AG04449 (cell line): ENCODE results near the gene ARAF.

Source experiments
- CTCF ChIA-PET: fragments of 350-600 bp; formaldehyde crosslinking; extraction: SDS; loops from one replicate; lab custom pipeline; 2021; ENCODE audit warnings: antibody characterized with exemption; lab: Yijun Ruan, JAX
- POLR2A ChIA-PET: fragments of 400-600, 350-600 bp; formaldehyde crosslinking; extraction: SDS; loops from one replicate; lab custom pipeline; 2020; ENCODE audit warnings: antibody characterized with exemption, inconsistent platforms; lab: Yijun Ruan, JAX
- DNase-seq: peaks from one replicate; pipeline ENCODE4 v3.0.0-alpha.2; 2010; ENCODE audit warnings: low read depth, low spot score
- H3K4me3 ChIP-seq: 2 replicates; pipeline ENCODE4 v1.5.1; 2011; ENCODE audit warnings: low read depth, mild to moderate bottlenecking, control low read depth, low read length
- TF ChIP-seq, protein P1 (sequence below): IDR thresholded peaks from one replicate; pipeline ENCODE4 v1.5.1; 2011; ENCODE audit warnings: mild to moderate bottlenecking, moderate library complexity, low read length, control low read depth, inconsistent platforms; ENCODE audit not compliant: insufficient read depth; ENCODE audit errors: missing control alignments

ARAF gene

DNA sequence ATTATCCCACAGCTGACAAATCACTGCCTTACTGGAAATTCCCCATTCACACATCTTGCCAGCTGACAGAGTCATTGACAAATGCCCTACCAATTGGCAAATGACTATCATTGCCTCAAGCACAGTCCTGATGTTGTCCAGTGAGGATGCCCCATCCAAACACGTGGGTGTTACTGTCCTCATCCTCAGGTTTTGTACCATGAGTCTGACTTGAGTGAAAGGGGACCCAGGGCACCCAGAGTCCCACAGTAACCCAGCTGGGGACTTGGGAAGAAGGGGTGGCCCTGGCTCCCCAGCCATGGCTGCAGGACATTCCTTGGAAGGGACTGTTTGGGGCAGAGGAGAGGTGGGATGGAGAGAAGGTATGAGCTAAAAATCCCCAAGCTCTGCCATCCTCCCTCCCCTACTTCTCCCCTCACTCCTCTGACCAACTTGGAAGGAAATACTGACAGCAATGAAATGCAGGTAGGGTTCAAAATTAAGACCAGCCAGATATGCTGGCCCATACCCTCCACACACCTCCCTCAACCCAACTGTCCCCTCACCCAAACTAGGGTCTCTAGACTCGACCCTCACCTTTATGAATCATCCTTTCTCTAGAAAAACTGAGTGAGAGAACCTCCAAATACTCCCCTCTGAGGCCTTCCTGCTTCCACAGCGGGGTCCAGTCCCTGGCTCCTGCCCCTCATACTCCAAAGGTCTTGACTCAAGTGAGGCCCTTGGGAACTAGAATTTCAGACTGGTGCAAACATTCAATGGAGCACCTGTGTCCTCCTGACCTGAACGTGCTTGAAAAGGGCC, 26.3 kb downstream of the ARAF start:
- no peak overlapping the region for H3K4me3 ChIP-seq
- POLR2A ChIA-PET = no interaction called here
- DNase-seq = no peak
- TF ChIP-seq, protein P1, sequence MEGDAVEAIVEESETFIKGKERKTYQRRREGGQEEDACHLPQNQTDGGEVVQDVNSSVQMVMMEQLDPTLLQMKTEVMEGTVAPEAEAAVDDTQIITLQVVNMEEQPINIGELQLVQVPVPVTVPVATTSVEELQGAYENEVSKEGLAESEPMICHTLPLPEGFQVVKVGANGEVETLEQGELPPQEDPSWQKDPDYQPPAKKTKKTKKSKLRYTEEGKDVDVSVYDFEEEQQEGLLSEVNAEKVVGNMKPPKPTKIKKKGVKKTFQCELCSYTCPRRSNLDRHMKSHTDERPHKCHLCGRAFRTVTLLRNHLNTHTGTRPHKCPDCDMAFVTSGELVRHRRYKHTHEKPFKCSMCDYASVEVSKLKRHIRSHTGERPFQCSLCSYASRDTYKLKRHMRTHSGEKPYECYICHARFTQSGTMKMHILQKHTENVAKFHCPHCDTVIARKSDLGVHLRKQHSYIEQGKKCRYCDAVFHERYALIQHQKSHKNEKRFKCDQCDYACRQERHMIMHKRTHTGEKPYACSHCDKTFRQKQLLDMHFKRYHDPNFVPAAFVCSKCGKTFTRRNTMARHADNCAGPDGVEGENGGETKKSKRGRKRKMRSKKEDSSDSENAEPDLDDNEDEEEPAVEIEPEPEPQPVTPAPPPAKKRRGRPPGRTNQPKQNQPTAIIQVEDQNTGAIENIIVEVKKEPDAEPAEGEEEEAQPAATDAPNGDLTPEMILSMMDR = no peak
- CTCF ChIA-PET = no interaction called here

DNA sequence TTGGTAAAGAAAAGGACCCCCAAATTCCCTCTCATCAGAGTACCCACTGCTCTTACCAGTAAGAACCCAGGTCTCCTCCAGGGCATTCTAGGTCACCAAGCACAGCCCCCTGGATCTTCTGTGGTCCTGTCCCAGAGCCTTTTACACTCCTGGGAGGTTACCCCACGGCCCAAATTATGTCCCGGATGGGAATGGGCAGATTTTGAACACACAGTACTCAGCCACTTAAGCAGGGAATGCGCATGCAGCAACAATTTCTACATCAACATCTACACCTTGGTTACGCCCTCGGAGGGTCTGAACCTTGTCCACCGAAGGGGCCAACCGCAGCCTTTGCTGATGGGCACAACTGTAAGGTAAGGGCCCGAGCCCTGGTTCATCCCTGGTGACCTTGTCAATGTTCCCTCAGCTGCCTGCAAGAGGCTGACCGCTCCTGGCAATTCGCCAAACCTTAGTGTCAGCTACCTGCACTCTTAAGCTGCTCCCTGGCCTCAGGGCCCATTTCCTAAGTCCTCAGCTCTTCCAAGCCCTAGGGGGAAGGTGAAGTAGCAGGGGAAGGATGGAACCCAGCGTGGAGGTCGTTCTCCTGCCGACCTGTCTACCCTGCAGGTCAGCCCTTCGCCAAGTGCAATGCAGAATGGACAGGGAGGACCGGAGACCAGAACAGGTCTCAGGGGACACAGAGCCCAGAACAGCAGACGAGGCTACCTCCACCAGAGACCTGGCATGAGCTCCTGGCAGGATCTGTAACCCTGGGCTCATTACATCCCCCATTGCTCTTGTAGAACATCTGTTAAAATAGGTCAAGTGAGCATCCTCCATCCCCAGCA, 27.1 kb downstream of the ARAF start:
- ChIA-PET CTCF (no interaction called here), POLR2A (no interaction called here)

DNA sequence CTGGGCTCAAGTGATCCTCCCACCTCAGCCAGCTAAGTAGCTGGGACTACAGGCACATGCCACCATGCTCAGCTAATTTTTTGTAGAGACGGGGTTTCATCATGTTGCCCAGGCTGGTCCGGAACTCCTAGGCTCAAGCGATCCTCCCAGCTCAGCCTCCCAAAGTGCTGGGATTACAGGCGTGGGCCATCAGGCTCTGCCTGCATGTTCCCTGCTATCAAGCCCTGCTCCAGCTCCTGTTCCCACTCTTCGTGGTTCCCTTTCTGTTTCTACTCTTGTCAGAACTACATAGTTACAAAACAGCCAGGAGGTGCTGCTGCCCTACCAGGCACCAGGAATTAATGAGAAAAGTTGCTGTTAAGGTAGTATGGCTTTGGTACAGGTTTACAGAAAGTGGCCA, 30.0 kb downstream of the ARAF start:
- no peak for DNase-seq
- POLR2A ChIA-PET = no interaction called here
- CTCF ChIA-PET = no interaction called here
- no peak overlapping the region for H3K4me3 ChIP-seq
- TF ChIP-seq, protein P1 = no peak

More for the DNA sequence above, 27.1 kb downstream of the ARAF start:
- TF ChIP-seq, protein P1 = no peak
- no peak overlapping the region for H3K4me3 ChIP-seq
- no peak for DNase-seq

DNA sequence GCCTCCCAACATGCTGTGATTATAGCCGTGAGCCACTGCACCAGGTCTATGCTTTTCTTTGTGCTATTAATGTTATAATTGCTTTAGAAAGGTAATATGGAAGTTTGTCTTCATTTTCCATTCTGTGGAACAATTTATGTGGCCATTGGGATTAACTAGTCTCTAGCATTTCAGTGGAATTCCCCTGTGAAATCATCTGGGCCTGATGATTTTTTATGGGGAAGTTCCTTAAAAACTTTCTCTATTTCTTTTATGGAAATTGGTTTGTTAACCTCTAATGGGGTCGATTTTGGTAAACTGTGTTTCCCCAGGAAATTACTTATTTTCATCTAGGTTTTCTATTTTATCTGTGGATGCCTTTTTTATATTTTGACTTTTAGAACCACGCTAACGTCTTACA, 32.5 kb downstream of the ARAF start:
- POLR2A ChIA-PET = no interaction called here
- TF ChIP-seq, protein P1 = no peak
- CTCF ChIA-PET = interaction anchor here (0.6 kb wide), 1 partner anchor 70 kb away, joined by 3 read pairs; no protein-coding TSS in a partner anchor
- no peak for DNase-seq
- no peak overlapping the region for H3K4me3 ChIP-seq

DNA sequence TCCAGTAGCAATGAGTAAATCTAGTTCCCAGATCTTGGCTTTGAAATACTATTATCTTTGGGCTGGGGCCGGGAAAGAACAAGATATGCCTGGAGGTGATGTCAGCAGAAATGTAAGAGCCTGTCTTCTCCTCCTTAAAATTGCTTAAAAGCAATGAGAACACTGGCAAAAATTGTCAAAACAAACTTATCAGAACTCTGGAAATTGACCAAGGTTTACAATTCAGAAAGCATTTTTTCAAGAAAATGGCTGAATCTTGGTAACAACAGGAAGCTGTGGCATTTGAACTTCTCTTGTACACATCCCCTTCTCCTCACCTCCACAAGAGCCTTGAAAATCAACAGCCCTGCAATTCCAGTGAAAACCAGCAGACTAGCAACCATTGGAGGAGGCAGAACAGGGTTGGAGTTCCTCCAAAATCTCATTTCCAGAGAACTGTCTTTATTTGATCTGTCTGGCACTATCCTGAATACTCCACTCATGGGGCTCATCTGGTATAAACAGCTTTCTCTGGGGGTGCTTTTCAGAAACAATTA, 34.8 kb downstream of the ARAF start:
- CTCF ChIA-PET = interaction anchor here (1.0 kb wide), 1 partner anchor 49 kb away, joined by 3 read pairs; no protein-coding TSS in a partner anchor
- TF ChIP-seq, protein P1 = no peak
- POLR2A ChIA-PET = no interaction called here
- DNase-seq = no peak
- no peak overlapping the region for H3K4me3 ChIP-seq

DNA sequence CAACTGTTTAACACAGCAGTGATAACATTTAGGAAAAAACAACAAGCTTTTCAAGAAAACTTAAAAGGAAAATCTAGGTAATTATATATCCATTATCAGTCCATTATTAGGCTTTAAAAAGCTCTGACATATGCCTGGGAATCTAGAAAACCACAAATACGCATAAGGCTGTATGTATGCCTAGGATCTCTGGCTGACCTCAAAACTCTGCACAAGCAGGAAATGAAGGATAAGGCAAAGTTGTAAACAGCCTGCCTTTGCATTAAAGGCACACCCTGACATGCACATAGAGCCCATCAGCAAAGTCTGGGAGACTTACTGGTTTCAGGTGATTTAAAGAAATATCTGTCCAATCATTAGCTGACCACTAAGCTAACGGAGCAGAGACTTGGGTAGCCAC, 35.3 kb downstream of the ARAF start:
- DNase-seq = no peak
- TF ChIP-seq, protein P1 = no peak
- CTCF ChIA-PET = interaction anchor here (1.0 kb wide), 1 partner anchor 49 kb away, joined by 3 read pairs; no protein-coding TSS in a partner anchor
- no peak overlapping the region for H3K4me3 ChIP-seq
- POLR2A ChIA-PET = no interaction called here
